ENCODE data around the gene TRIM17. TPM values are rescaled to one million over a fixed set of nuclear protein-coding genes. Genes with fewer than 3 reads are reported as not detected.
A peak's percentile ranks its signal among the peaks of the same experiment; 100 is the strongest.

TRIM17 gene
- total and polyA plus RNA-seq, 10 donors, result 0.36 to 7.1 (median 4.7) TPM

DNA sequence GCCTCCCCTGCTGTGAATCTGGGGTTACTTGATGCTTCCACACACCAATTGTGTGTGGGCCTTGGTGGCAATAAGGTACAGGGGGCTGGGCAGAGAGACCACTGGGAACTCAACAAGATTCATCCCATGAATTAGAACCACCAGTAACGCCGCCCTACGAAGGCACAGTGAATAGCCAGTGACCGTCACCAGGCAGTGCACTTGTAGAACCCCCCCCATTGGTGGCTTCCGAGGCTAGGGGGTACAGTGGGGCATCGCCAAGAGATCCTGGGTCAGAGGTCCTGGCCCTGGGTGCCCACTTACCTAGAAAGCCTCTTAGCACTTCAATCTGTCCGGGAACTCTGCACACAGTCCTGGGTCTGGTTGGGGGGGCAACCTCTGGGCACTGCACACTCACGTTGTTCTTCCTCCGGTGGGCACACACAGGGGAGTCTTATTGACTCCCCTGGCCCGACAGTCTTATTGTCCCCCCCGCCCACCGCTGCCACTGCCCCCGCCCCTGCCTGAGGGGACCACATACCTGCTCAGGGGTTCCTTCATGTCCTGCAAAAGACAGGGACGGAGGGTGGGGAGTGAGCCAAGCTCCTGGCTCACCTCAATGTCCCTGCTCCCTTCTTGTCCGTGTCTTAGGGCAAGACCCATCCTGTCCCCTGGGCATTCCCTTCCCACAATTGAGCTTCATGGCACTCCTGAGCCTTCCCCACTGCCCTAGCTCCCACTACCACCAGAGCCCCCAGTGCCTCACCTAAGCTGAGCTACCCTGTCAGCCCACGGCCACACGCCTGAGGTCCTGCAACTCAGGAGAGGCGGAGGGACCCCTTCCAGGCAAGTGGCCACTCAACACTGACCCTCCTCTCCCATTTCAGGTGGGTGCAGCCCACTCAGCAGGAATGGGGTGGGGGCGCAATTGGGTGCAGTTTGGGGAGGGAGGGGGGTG is 7.5 kb downstream of the TRIM17 start:
- H3K4me1 ChIP-seq, result peaks cover 18 to 56% (median 41%) of the 10 kb centered on the region in 6 donors
- intact Hi-C loops (cut with DNase I; ENCODE audit: low total_unique reads), result no loop called here
- peak; percentile 69 for DNase-seq

DNA sequence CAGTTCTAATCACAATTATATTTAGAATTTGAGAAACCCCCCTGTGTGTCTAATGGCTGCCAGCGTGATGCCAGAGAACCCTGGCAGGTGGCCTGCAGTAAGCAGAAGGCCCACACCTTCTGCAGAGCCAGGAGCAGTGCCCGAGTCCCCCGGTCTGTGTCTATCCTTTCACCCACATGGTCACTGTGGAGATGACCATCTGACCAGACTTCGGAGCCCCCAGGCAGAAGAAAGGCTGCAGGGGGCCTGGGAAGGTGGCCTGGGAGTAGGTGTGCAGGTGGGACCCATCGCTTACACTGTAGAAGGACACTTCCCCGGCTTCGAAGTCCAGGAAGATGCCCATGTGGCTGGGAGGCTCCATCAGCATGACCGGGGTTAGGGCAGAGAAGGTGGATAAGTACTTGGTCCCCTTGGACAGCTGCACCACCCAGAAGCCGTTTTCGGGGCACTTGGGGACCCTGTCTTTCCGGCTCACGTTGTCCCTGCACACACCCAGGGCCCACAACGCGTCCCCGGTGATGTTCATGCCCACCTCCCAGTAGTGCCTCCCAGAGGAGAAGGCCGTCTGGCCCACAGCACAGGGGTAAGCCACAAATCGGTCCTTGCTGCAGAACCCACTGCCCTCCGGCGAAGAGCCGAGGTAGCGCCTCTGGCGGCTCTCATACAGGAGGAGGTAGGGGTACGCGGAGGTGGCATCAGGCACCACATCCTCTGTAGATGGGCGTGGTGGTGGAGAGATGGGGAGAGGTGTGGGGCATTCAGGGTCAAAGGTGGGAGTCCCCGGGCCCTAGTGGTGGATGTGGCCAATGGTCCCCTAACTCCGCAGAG is 8.4 kb downstream of the TRIM17 start:
- Histone ChIP-seq H3K9me3 (no peaks in the 10 kb centered on the region), H3K27me3 (replicated peaks in 1 of 7) (no peaks in the 10 kb centered on the region), H3K4me3 (peak overlapping the region in 3 of 8 donors; percentile 97 to 100 (median 99)), H3K36me3 (peaks cover 0 to 38% (median 2%) of the 10 kb centered on the region in 6 donors), H3K4me1 (peaks cover 20 to 65% (median 50%) of the 10 kb centered on the region in 6 donors), H3K27ac (peak overlapping the region in 2 of 8 donors; percentile 95 to 96)
- TF ChIP-seq POLR2A (IDR thresholded peaks at IDR 0.05), result no peak
- TF ChIP-seq POLR2AphosphoS5 (IDR thresholded peaks at IDR 0.05), result no peak
- no peak for TF ChIP-seq CTCF (IDR thresholded peaks at IDR 0.05 in 8 of 11, conservative IDR thresholded peaks at IDR 0.05 in 3 of 11)
- DNase-seq, result peak; percentile 81
- intact Hi-C loops (cut with DNase I; ENCODE audit: low total_unique reads), result no loop called here
- WGBS, 5 donors, result 93 to 97% (median 96%) methylated on average over 18 to 27 of the region's 27 CpGs

More for the DNA sequence above, 7.5 kb downstream of the TRIM17 start:
- Histone ChIP-seq H3K9me3 (no peaks in the 10 kb centered on the region), H3K36me3 (peaks cover 0 to 35% (median 2%) of the 10 kb centered on the region in 6 donors), H3K27ac (peak overlapping the region in 2 of 8 donors; percentile 54 to 55), H3K4me3 (no peak overlapping the region), H3K27me3 (replicated peaks in 1 of 7) (no peaks in the 10 kb centered on the region)
- 91 to 95% (median 94%) methylated on average over 13 to 19 of the region's 19 CpGs for WGBS, 5 donors
- no peak for TF ChIP-seq CTCF (IDR thresholded peaks at IDR 0.05 in 8 of 11, conservative IDR thresholded peaks at IDR 0.05 in 3 of 11)
- TF ChIP-seq POLR2A (IDR thresholded peaks at IDR 0.05), result no peak

DNA sequence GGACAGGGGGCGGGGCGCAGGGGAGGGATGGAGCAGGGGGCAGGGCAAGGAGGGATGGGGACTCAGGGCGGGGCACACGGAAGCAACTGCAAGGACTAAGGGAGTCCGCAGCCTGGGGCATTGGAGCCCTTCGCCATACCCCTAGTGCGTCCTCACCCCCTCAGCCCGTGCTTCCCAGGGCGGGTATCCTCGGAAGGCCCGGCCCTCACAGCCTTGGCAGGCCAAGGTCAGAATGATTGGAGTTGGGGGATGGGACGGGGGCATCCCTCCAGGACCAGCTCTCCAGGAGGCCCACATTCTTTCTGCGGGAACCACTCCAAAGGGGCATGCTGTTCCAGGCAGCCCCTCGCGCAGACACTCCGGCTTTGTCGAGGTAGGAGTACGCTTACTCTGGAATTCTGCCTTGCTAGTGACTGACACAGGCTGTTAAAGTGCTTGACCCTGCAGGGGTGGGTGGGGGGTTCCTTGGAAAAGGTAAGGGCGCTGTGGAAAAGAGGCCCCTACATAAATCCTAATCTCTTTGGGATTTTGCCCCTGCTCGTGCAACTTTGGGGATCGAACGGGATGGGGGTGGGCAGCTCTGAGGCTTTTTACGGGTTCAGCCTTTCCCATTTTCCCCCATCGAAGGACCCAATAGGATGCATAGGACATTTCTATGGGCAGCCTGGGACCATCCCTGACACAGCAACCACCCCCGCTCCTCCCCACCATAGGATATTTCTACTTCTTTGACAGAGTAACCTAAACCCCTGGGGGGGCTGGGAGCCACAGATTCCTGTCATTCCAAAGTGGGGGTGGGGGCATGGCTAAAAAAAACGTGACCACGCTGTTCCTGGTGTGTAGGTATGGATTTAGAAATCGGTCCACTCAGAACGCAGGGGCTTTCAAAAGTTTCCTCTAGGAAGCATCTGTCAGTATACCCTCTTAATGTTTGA is 9.3 kb downstream of the TRIM17 start:
- 30 to 39% (median 32%) methylated on average over 26 to 29 of the region's 29 CpGs for WGBS, 5 donors
- intact Hi-C loops (cut with DNase I; ENCODE audit: low total_unique reads), result no loop called here

More for the DNA sequence above, 9.3 kb downstream of the TRIM17 start:
- no peak for TF ChIP-seq POLR2A (IDR thresholded peaks at IDR 0.05)
- TF ChIP-seq CTCF (IDR thresholded peaks at IDR 0.05 in 8 of 11, conservative IDR thresholded peaks at IDR 0.05 in 3 of 11), result no peak
- no peak for TF ChIP-seq POLR2AphosphoS5 (IDR thresholded peaks at IDR 0.05)
- no peaks in the 10 kb centered on the region for H3K27me3 ChIP-seq (replicated peaks in 1 of 7)
- peak overlapping the region; percentile 77 to 97 (median 94) for H3K27ac ChIP-seq
- H3K4me3 ChIP-seq, result peak overlapping the region; percentile 91 to 100 (median 97)
- H3K9me3 ChIP-seq, result no peaks in the 10 kb centered on the region
- DNase-seq, result peak; percentile 72
- peaks cover 0 to 47% (median 2%) of the 10 kb centered on the region in 6 donors for H3K36me3 ChIP-seq
- H3K4me1 ChIP-seq, result peaks cover 20 to 74% (median 56%) of the 10 kb centered on the region in 6 donors
